ENCODE results near the gene CLASP1.

The CLASP1 gene

GRCh38 chr2:121362774-121363173, 286.5 kb downstream of the CLASP1 start:
- no peak for ATAC-seq
- TF ChIP-seq CREB5 (CRISPR knock-in tag; IDR thresholded peaks at IDR 0.05; ENCODE audit: low read depth) (no peak), PATZ1 (CRISPR knock-in tag; IDR thresholded peaks at IDR 0.05; ENCODE audit: borderline replicate concordance) (no peak), ISL1 (CRISPR knock-in tag; IDR thresholded peaks at IDR 0.05) (no peak), CSRNP3 (CRISPR knock-in tag; IDR thresholded peaks at IDR 0.05) (no peak), ZFP3 (CRISPR knock-in tag; IDR thresholded peaks at IDR 0.05) (no peak), CSDC2 (CRISPR knock-in tag; IDR thresholded peaks at IDR 0.05) (no peak), RARB (CRISPR knock-in tag; IDR thresholded peaks at IDR 0.05) (no peak), OSR1 (CRISPR knock-in tag; IDR thresholded peaks at IDR 0.05) (no peak), ESRRG (CRISPR knock-in tag; IDR thresholded peaks at IDR 0.05) (no peak), ZFP30 (CRISPR knock-in tag; IDR thresholded peaks at IDR 0.05) (no peak), POU6F1 (CRISPR knock-in tag; IDR thresholded peaks at IDR 0.05; ENCODE audit: borderline replicate concordance, low read depth) (no peak), ZNF8 (CRISPR knock-in tag; IDR thresholded peaks at IDR 0.05) (no peak), SNAI2 (CRISPR knock-in tag; IDR thresholded peaks at IDR 0.05) (no peak), ZC3H10 (CRISPR knock-in tag; IDR thresholded peaks at IDR 0.05) (no peak), ARNTL (CRISPR knock-in tag; IDR thresholded peaks at IDR 0.05; ENCODE audit: borderline replicate concordance, low read depth) (no peak), GLIS3 (CRISPR knock-in tag; IDR thresholded peaks at IDR 0.05) (no peak)

- ATAC-seq, result no peak
- TF ChIP-seq GLIS3 (CRISPR knock-in tag; IDR thresholded peaks at IDR 0.05) (no peak), TSHZ2 (CRISPR knock-in tag; IDR thresholded peaks at IDR 0.05) (no peak), ESRRG (CRISPR knock-in tag; IDR thresholded peaks at IDR 0.05) (no peak), CREB5 (CRISPR knock-in tag; IDR thresholded peaks at IDR 0.05; ENCODE audit: low read depth) (no peak), ISL1 (CRISPR knock-in tag; IDR thresholded peaks at IDR 0.05) (no peak), ZNF8 (CRISPR knock-in tag; IDR thresholded peaks at IDR 0.05) (no peak), POU6F1 (CRISPR knock-in tag; IDR thresholded peaks at IDR 0.05; ENCODE audit: borderline replicate concordance, low read depth) (no peak), ZNF565 (CRISPR knock-in tag; conservative IDR thresholded peaks at IDR 0.05; ENCODE audit: low read depth) (no peak), BACH2 (CRISPR knock-in tag; IDR thresholded peaks at IDR 0.05; ENCODE audit: borderline replicate concordance) (no peak), OSR1 (CRISPR knock-in tag; IDR thresholded peaks at IDR 0.05) (no peak), ZFP3 (CRISPR knock-in tag; IDR thresholded peaks at IDR 0.05) (no peak), PPARA (CRISPR knock-in tag; IDR thresholded peaks at IDR 0.05; ENCODE audit: borderline replicate concordance) (no peak), CSRNP3 (CRISPR knock-in tag; IDR thresholded peaks at IDR 0.05) (no peak), RARB (CRISPR knock-in tag; IDR thresholded peaks at IDR 0.05) (no peak)
These were observed 287.0 kb downstream of the CLASP1 start for GRCh38 chr2:121362226-121362625.

All from SK-N-SH treated with all-trans-retinoic acid at 6 μM for 48 hours (cell line).